NCI-H226 (cell line): ENCODE data around the gene ZMAT5.
A peak's percentile ranks its signal among the peaks of the same experiment; 100 is the strongest.

ENCODE experiments used
- DNase-seq: peaks from one replicate; pipeline ENCODE4 v3.0.0-alpha.2; 2015

The ZMAT5 gene

GRCh38 chr22:29766632-29767170, at the start of gene ZMAT5:
TSS of gene ZMAT5 (minus strand) at chr22:29767007. CDS start at chr22:29748544, 18,463 bp downstream.
- peak; percentile 90 for DNase-seq

GRCh38 chr22:29816539-29816938, 49.7 kb upstream of the ZMAT5 start:
- no peak for DNase-seq

DNA sequence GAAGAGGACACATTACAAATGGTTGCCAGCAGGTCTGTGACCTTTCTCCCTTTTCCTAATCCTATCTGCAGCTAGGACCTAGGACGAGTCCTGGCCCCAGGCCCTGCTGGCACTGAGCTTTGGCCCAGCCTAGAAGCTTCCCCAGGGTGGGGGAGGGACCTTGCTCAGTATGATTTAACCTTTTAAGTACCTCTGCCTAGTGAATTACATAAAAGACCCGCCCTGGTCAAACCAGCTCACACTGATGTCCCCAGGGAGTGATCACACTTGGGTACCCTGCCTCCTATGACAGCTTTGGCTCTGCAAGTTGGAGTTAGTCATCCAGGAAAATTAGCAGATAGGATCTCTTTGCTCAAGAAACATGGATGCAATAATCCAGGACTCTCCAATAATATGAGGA, 49.3 kb upstream of the ZMAT5 start:
- no peak for DNase-seq

DNA sequence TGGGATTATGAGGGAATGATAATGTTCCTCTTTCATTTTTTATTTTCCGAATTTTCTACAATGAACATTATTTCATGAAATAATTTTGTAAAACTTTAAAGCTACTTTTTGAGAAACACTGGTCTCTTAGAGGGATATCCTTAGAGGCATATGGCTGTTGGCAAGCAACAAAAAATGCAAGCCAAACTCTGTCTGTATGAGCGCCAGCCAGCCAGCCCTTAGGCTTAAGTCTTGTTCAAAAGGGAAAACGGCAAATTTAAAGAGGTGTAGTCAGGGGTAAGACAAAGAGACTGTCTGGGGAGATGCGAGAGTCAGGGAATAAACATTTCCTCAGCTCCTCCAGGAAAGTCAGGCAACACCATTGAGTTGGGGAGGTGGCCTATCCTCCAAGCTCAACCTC, 48.8 kb upstream of the ZMAT5 start:
- DNase-seq: no peak

DNA sequence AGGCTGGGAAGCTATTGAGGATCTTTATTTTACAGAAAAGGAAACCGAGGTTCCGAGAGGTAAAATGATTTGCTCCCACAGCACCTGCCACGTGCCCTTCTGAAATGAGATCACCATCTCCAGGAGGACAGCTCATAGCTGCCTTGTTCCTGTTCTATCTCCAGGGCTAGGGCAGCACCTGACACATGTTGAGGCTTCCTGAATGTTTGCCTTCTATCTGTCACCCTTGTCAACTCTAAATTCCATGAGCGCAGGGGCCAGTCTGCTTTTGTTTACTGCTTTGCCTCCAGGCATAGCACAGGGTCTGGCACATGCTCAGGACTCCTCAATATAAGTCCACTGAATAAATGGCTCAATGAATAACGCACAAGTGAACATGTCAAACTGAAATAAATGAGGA, 47.2 kb upstream of the ZMAT5 start:
- no peak for DNase-seq

DNA sequence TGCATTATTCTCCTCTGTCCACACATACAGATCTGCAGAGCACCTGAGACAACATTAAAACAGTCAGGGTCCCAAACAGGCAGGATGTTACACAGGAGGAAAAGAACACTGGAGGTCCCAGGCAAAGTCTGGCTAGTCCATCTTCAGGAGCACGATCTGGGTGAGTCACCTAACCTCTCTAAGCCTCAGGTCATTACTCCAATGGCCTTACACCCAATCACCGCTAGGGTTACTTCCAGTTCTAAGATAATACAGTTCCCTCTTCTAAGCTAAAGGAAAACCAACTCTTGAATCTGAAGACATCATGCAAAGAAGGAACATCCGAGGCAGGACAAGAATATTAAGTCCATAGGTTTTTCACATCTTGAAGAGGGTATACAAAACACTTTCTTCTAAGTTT, 46.8 kb upstream of the ZMAT5 start:
- DNase-seq: no peak

GRCh38 chr22:29813126-29813525, 46.3 kb upstream of the ZMAT5 start:
- no peak for DNase-seq

DNA sequence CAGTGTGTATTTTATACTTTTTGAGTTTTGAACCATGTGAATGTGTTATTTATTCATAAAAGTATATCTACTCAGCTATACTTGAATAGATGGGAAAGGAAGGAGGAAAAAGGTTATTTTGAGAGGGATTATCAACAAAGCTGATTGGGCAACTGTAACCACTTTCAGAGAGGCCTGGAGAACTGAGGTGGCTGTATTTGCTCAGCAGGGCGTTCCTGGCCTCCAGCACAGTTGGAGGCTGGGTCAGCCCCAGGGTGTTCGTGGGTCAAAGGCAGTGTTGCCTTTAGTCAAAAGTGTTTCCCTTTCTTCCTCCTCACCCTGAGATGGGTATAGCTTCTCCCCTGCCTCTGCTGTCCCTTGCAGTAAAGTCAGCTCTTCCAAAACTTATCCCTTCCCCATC, 44.6 kb upstream of the ZMAT5 start:
- no peak for DNase-seq

DNA sequence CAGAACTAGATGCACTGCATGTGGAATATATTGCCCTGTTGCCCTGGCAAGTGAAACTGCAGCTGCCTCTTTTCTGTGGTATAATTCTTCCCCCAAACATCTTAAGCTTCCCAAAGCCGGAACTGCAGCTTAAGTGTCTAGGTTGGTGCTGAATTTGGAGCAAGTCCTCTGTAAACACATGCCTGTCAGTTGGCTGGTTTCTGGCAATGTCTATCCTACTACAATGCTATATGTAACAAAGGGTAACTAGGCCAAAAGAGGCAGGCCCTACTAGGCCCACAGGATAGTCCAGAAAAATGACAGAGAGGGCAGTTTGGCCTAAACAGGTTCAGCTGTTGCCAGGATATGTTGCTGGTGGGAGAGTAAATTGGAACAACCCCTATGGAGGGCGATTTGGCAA, 43.4 kb upstream of the ZMAT5 start:
- DNase-seq: no peak

DNA sequence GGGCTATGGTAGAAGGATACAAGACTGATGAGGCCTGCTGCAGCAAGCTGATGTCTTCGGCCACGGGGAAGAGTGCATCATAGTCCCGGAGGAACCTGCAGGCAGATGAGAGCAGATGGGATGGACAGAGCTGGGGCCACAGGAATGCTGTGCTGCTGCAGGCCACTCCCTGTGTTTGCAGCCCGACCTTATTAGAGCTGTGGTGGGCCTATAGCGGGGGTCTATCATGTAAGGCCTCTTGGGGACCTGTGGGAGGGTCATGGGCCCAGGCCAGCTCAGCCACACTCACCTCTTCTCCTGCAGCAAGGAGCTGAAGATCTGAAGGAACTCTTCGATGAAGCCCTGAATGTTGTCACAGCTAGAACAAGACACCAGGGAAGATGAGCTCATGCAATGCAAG, 39.4 kb upstream of the ZMAT5 start:
- no peak for DNase-seq

GRCh38 chr22:29804985-29805384, 38.2 kb upstream of the ZMAT5 start:
- no peak for DNase-seq

DNA sequence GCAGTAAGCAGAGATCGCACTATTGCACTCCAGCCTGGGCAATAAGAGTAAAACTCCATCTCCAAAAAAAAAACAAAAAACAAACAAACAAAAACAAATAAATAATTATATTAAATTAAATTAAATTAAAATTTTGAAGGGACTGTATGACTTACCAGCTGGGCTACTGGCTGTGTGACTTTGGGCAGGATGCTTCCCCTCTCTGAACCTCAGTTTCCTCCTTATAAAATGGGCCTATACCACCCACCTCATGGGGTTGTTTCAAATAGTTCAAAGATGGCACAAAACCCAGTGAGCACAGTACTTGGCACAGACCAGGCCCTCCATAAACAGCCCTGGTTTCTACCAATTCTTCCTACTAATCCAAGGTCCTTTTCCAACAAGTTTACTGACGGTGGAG, 36.4 kb upstream of the ZMAT5 start:
- no peak for DNase-seq

DNA sequence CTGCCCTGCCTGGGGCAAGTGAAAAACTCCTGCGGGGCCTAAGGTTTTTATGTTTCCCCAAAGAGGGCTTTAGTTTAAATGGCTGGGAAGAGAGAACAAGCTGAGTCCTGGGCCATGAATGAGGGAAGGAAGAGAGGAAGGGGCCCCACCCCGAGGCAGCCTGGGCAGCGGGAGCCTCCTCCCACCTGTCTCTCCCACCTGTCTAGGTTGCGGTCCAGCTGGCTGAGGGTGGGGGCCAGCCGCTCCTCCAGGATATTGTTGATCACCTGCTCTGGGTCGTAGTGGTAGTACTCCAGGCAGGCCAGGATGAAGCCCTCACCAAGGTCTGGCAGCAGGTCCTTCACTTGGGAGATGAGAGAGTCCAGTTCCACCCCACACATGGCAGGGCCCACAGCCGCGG, 35.0 kb upstream of the ZMAT5 start:
- no peak for DNase-seq

- DNase-seq: peak; percentile 61
Measured at GRCh38 chr22:29801153-29801552, 34.3 kb upstream of the ZMAT5 start.

DNA sequence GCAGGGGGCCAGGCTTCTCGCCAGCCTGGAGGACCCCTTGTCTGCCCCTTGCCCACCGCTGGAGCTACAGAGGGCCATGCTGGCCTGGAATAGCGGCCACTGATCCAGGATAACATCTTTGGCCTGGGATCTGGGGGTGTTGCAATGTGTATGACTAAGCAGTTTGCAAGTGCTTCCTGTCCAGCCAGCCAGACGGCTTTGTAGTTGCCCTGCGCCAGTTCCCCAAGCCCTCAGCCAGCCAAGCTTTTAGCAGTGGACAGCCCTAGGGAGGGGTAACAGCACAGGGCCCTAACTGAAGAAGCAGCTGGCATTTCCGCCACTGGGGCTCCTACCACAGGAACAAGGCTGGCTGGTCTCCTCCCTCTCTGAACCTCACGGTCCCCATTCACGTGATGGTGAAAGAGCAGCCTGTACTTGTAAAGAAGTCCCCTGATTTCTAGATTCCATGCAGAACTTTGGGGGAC, 32.4 kb upstream of the ZMAT5 start:
- peak; percentile 82 for DNase-seq

DNA sequence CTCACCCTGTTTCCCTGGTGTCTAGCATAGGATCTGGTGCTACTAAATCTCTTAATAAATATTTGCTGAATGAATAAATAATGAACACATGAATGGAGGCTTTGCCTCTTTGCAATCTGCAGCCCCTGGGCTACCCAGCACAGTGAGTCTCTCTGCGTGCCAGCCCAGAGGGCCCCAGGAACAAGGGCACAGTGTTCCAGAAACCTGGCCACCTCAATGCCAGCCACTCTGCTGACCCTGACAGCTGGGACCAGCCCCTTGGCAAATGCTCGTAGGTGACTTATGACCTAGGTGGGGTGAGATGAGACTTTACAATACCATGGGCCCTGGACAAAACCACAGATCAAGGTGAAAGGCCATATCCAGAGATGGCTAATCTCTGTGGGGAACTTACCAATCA, 32.0 kb upstream of the ZMAT5 start:
- DNase-seq: no peak

DNA sequence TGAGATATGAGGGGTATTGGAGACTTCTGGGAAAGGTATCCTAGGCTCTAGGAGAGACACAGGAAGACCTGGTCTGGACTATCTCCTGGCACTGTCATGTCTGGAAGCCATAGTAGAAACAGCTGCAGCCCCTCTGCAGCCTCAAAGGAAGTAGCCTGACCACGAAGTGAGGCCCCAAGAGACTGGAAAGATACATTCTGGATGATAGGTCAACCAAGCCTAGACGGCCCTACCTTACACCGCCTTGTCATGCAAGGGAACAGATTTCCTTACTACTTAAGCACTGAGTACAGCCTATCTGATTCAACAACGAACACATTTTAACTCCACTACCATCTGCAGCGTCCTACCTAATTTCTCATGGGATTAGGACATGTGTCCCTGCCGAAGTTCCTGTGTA, 31.5 kb upstream of the ZMAT5 start:
- DNase-seq: no peak

DNA sequence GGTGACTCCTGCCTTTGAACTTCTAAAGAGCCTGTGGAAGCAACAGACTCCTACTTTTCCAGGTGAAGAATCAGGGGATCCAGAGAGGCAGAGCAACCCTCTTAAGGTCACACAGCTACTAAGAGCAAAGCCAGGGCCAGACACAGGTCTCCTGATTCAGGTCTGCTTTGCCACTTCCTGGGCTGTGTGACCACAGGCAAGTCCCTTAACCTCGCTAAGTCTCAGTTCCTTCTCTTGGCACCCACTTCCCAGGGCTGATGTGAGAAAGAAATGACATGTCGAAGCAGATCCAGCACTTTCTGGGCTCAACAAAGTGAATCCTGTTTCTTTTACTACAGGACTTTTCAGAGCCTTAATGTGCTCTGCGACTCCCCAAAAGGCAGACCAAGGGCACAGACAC, 30.5 kb upstream of the ZMAT5 start:
- DNase-seq: no peak

GRCh38 chr22:29795663-29796062, 28.9 kb upstream of the ZMAT5 start:
- no peak for DNase-seq

GRCh38 chr22:29793396-29793795, 26.6 kb upstream of the ZMAT5 start:
- DNase-seq: no peak

DNA sequence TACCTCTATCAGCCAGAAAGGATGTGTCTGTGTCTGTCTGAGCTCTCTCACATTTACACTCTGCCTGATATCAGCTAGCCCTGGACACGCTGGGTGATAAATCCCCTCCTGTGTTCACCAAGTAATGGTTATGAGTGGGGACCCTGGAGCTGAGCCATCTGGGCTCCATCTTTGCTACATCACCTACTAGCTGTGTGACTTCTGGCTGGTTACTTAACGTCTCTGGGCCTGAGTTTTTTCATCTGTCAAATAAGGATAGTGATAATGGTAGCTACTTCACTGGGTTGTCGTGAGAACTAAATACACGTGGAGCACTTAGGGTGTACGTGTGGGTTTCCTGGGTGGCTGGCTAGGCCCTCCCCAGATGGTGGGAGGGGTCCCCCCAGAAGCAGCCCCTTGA, 23.3 kb upstream of the ZMAT5 start:
- no peak for DNase-seq

GRCh38 chr22:29788339-29789279, 21.8 kb upstream of the ZMAT5 start:
- no peak for DNase-seq

DNA sequence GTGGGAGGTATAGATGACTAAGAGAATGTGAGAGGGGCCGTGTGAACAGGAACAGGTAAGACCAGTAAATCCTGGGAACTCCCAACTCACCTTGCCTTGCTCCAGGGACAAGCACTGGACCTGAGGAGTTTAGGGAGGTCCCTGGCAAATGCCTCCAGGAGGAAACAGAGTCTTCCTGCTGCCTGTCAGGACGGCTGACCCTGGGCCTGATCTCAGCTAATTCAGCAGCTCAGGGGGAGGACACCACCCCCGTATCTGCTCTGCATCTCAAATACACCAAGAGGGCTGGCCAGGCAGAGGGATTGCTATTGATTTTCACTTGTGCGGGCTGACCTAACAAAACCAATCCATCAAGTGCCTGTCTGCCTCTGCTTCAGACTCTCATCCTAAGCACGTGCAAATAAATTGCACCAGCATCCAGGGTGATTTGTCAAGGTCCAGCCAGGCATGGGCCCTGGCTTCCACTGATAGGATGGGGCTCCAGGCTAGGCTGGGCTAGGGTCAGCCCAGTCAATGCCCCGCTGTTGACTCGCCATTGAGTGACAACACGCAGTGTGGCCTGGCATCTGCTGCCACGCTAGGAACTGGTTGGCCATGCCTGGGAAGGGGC, 20.7 kb upstream of the ZMAT5 start:
- DNase-seq: no peak

DNA sequence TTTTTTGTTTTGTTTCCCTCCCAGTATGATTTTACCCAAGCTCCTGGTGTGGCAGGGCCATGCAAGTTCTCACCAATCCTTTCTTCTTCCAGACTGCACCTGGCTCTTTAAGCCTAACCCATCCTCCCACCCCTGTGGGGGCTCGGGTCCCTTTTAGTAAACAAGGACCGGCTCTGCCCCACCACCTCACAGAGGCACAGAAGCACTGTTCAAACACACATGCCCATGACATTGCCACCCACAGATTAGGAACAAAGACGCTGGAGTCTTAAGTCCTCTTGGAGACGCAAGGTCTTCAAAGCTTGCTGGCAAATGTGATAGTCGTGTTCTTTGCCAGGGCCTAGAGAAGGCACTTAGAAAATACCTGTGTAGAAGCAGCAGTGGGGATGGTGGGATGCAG, 19.2 kb upstream of the ZMAT5 start:
- DNase-seq: no peak
